ENCODE data around the gene AP5S1.
"Not testable (repeated sequence)": the region's sequence is repeated elsewhere in the genome, so short reads cannot be mapped to it uniquely, and the experiment has no call there.

The AP5S1 gene

GRCh38 chr20:3789201-3789600 is 31.1 kb upstream of the AP5S1 start:
- not testable (repeated sequence) for DNase-seq (ENCODE audit: low read depth in 1 of 2, low spot score in 1 of 2)

DNA sequence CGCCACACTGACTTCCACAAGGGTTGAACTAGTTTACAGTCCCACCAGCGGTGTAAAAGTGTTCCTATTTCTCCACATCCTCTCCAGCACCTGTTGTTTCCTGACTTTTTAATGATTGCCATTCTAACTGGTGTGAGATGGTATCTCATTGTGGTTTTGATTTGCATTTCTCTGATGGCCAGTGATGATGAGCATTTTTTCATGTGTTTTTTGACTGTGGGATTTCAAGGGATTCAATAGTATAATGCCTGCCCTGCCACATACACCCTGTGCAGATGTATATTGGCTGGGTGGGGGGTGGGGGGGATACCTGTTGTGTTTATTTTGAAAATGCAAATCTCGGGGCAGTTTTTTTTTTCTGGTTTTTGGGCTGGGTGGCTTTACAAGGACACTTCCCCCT is 26.2 kb upstream of the AP5S1 start:
- not testable (repeated sequence) for DNase-seq (ENCODE audit: low read depth in 1 of 2, low spot score in 1 of 2)

DNA sequence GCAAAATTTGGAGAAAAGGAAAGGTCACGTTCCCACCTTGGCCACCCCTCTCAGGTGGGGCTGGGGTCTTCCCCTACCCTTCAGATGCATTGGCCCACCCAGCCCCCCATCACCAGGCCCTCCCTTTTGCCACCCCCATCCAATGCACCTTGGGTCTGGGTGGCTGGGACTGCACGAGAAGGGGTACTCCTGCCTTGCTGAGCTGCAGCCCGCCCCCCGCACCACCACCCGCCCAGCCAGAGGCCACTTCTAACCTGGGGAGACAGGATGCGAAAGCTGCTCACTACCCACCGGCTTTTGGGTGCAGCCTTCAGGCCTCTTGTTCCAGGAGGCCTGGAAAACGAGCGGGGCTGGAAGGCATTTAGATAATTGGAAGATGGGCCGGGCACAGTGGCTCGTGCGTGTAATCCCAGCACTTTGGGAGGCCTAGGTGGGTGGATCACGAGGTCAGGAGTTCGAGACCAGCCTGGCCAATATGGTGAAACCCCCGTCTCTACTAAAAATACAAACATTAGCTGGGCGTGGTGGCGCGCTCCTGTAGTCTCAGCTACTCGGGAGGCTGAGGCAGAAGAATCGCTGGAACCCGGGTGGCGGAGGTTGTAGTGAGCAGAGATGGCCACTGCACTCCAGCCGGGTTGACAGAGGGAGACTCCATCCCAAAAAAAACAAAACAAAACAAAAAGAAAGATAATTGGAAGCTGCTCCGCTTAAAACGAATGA is 25.5 kb upstream of the AP5S1 start:
- no peak for DNase-seq (ENCODE audit: low read depth in 1 of 2, low spot score in 1 of 2)

- DNase-seq (ENCODE audit: low read depth in 1 of 2, low spot score in 1 of 2), result peak; percentile 75 to 86
These were observed 24.6 kb upstream of the AP5S1 start, which contains the start of gene CDC25B for GRCh38 chr20:3795511-3796468. Gene CDC25B (plus strand): TSS chr20:3796310. CDS start chr20:3796532, 222 bp downstream.

- no peak for DNase-seq (ENCODE audit: low read depth in 1 of 2, low spot score in 1 of 2)
These were observed 23.7 kb upstream of the AP5S1 start for GRCh38 chr20:3796477-3797225.

GRCh38 chr20:3797226-3797545 is 23.2 kb upstream of the AP5S1 start:
- DNase-seq (ENCODE audit: low read depth in 1 of 2, low spot score in 1 of 2), result no peak

- no peak for DNase-seq (ENCODE audit: low read depth in 1 of 2, low spot score in 1 of 2)
These were observed 22.6 kb upstream of the AP5S1 start for GRCh38 chr20:3797592-3798372.

GRCh38 chr20:3798373-3798768 is 22.0 kb upstream of the AP5S1 start:
- no peak for DNase-seq (ENCODE audit: low read depth in 1 of 2, low spot score in 1 of 2)

- no peak for DNase-seq (ENCODE audit: low read depth in 1 of 2, low spot score in 1 of 2)
These were observed 21.5 kb upstream of the AP5S1 start for GRCh38 chr20:3798908-3799248.

GRCh38 chr20:3800256-3800877 is 20.0 kb upstream of the AP5S1 start:
- no peak for DNase-seq (ENCODE audit: low read depth in 1 of 2, low spot score in 1 of 2)

GRCh38 chr20:3800878-3801260 is 19.5 kb upstream of the AP5S1 start:
- DNase-seq (ENCODE audit: low read depth in 1 of 2, low spot score in 1 of 2), result no peak

DNA sequence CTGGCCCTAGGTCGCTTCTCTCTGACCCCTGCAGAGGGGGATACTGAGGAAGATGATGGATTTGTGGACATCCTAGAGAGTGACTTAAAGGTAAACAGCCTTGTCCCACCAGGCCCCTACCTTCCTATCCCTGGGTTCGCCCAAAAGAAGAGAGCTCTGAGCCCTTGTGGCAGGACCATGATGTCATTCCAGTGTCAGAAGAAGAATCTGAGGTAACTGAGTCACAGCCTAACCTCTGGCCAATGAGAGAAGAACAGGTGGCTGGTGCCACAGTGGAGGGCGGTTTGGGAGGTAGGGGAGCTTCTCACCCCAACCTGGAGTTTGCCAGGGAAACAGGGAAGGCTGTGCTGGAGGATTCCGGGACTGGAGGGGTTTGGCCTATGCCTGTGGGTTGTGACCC is 19.0 kb upstream of the AP5S1 start:
- DNase-seq (ENCODE audit: low read depth in 1 of 2, low spot score in 1 of 2), result no peak

GRCh38 chr20:3801846-3802245 is 18.5 kb upstream of the AP5S1 start:
- no peak for DNase-seq (ENCODE audit: low read depth in 1 of 2, low spot score in 1 of 2)

DNA sequence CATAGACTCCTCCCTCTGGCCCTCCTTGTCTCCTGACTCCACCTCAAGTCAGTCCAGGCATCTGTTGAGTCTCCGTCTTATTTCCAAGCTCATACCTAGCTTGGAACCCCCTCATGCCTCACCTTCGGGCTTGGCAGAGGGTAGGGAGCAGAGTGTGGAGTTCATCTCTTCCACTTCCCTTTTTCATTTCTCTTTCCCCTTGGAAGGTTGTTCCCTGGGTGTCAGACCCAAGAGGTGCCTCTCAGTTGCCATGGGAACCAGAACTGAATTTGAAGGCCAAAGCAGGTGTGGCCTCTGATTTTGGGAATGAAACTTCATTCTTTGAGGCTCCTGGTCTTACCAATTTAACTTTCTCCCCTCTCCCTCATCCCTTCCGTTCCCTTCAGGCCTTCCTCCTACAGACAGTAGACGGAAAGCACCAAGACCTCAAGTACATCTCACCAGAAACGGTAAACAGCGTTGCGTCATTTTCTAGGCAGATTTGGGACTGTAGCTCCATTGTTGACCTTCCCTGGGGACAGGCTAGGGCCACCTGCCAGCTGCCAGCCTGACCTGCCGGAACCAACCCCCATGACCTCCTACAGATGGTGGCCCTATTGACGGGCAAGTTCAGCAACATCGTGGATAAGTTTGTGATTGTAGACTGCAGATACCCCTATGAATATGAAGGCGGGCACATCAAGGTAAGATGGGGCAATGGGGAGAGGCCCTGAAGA is 17.7 kb upstream of the AP5S1 start:
- DNase-seq (ENCODE audit: low read depth in 1 of 2, low spot score in 1 of 2), result no peak

GRCh38 chr20:3803289-3803688 is 17.1 kb upstream of the AP5S1 start:
- DNase-seq (ENCODE audit: low read depth in 1 of 2, low spot score in 1 of 2), result no peak

DNA sequence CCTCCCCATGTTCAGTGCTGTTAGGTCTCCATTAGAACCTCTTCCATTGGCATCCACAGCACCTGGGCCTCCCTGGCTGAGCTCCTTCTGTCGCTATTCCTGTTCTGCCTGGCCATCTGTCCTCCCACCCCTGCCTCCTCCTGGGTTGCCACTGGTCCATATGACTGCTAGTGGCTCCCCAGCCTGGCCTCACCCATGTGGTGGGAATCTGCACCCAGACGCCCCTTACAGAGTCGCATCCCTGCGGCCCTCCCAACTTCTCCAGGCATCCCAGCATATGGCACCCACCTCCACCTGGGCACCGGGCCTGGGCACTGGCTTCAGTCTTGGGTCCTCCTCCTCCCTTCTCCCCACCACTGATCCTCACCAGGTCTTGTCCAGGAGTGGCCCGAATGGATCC is 16.5 kb upstream of the AP5S1 start:
- DNase-seq (ENCODE audit: low read depth in 1 of 2, low spot score in 1 of 2), result no peak

- no peak for DNase-seq (ENCODE audit: low read depth in 1 of 2, low spot score in 1 of 2)
These were observed 16.0 kb upstream of the AP5S1 start for GRCh38 chr20:3804254-3804751.

- no peak for DNase-seq (ENCODE audit: low read depth in 1 of 2, low spot score in 1 of 2)
These were observed 15.6 kb upstream of the AP5S1 start for GRCh38 chr20:3804781-3805180.

- DNase-seq (ENCODE audit: low read depth in 1 of 2, low spot score in 1 of 2), result no peak
These were observed 11.8 kb upstream of the AP5S1 start for GRCh38 chr20:3808544-3808943.
